PC-9 (cell line): Measurements from ENCODE around the gene HOXD4. TPM values are rescaled to one million over a fixed set of nuclear protein-coding genes. Genes with fewer than 3 reads are reported as not detected.

Source experiments
- BruUV-seq: library from RNA; stranded (reverse); fragments of 400-500 nt; replicated peaks from 2 replicates; lab custom pipeline; 2021; lab: Mats Ljungman, UMichigan
- CTCF ChIA-PET: fragments of 300-600 bp; sonication (Branson Sonifier 250); formaldehyde crosslinking; loops from one replicate; lab custom pipeline; 2022; ENCODE audit warnings: antibody characterized with exemption; lab: Charles Lee
- POLR2A ChIA-PET: fragments of 300-600 bp; sonication (Branson Sonifier 250); formaldehyde crosslinking; loops from one replicate; lab custom pipeline; 2022; ENCODE audit warnings: antibody characterized with exemption; ENCODE audit not compliant: unreplicated experiment; lab: Charles Lee
- DNase-seq, 2 experiments: peaks; one replicate each; pipeline versions ENCODE4 v3.0.0 to v3.0.0-alpha.2; 2015 to 2022; ENCODE audit warnings: mixed read lengths in 1 of 2
- H2AFZ ChIP-seq: fragments of 200-600 bp; sonication (generic); 2 replicates; pipeline ENCODE4 v1.8.1; 2017; ENCODE audit warnings: antibody characterized with exemption
- H3F3A ChIP-seq: fragments of 200-600 bp; sonication (generic); 2 replicates; pipeline ENCODE4 v1.8.1; 2017; ENCODE audit warnings: antibody characterized with exemption, mild to moderate bottlenecking, low read depth; ENCODE audit not compliant: insufficient read depth
- H3K27ac ChIP-seq: fragments of 200-600 bp; sonication (generic); 2 replicates; pipeline ENCODE4 v1.6.1; 2016; ENCODE audit warnings: mixed run types
- H3K27me3 ChIP-seq: fragments of 200-600 bp; sonication (generic); 2 replicates; pipeline ENCODE4 v1.6.1; 2016; ENCODE audit warnings: low read depth, mixed run types; ENCODE audit not compliant: insufficient read depth
- H3K36me3 ChIP-seq: fragments of 200-600 bp; sonication (generic); 2 replicates; pipeline ENCODE4 v1.6.1; 2016; ENCODE audit warnings: low read depth, mixed run types
- H3K4me1 ChIP-seq: fragments of 200-600 bp; sonication (generic); replicated peaks from 2 replicates; pipeline ENCODE4 v1.6.1; 2016; ENCODE audit warnings: mixed run types; ENCODE audit not compliant: insufficient read depth
- H3K4me2 ChIP-seq: fragments of 200-600 bp; sonication (generic); 2 replicates; pipeline ENCODE4 v1.6.1; 2017; ENCODE audit warnings: mixed run types
- H3K4me3 ChIP-seq: fragments of 200-600 bp; sonication (generic); 2 replicates; pipeline ENCODE4 v1.6.1; 2016; ENCODE audit warnings: mixed run types
- H3K79me2 ChIP-seq: fragments of 200-600 bp; sonication (generic); 2 replicates; pipeline ENCODE4 v1.6.1; 2017; ENCODE audit warnings: low read depth, mixed run types
- H3K9me2 ChIP-seq: fragments of 200-600 bp; sonication (generic); 2 replicates; pipeline ENCODE4 v1.8.1; 2017; ENCODE audit warnings: mild to moderate bottlenecking; ENCODE audit not compliant: insufficient read depth
- H3K9me3 ChIP-seq: fragments of 200-600 bp; sonication (generic); 2 replicates; pipeline ENCODE4 v1.8.1; 2016; ENCODE audit warnings: low read depth; ENCODE audit not compliant: insufficient read depth
- H4K20me1 ChIP-seq: fragments of 200-600 bp; sonication (generic); 2 replicates; pipeline ENCODE4 v1.8.1; 2017; ENCODE audit not compliant: insufficient read depth
- EZH2 ChIP-seq: fragments of 200-600 bp; sonication (generic); IDR thresholded peaks from 2 replicates; pipeline ENCODE4 v1.8.0; 2017; ENCODE audit warnings: antibody characterized with exemption, low read depth
- intact Hi-C: fragments of 100-400 bp; cut with micrococcal nuclease; formaldehyde crosslinking; loops from one replicate; pipeline ENCODE4 v1.10.0; 2022; ENCODE audit not compliant: unreplicated experiment
- total RNA-seq: library from RNA; stranded (reverse); gene quantifications from 2 replicates; pipeline ENCODE4 v1.2.3, GENCODE V29; 2021
- TF ChIP-seq, protein P1 (sequence below): fragments of 200-600 bp; sonication (generic); conservative IDR thresholded peaks from 2 replicates; pipeline ENCODE4 v1.6.1; 2017; ENCODE audit warnings: mixed run types, antibody characterized with exemption, mild to moderate bottlenecking, moderate library complexity

The HOXD4 gene
- total RNA-seq, 1 experiment from 2014 or later = not detected

DNA sequence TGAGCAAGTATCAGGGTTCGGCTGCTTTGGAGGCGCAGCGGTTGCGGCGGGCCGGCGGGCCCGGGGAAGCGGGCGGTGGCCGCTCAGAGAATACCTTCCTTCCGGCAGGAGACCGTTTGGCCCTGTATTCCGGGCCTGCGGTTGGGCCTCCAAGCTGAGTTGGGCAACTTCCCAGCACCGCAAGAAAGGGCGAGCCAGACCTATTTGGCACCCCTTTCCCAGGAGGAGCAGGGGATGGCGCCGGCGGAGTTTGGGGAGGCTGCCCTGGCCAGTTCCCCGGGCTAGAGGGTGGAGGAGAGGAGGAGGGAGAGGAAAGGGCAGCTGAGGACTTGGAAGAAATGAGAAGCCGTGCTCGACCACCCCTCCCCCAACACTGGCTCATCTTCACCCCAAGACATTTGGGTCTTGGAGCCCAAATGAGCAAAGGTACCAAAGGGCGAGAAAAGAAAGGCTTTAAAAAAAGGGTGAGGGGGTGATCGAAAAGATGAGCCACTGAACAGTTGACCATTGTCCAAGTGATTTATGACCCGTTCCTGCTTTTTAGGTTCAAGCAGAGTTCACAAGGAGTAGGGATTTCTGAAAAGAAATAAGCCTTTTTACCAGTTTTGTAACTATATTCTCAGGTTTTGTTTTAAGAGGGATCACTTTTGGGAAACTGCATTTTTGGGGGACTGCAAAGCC is 14.2 kb downstream of the HOXD4 start:
- intact Hi-C loops = no loop called here
- no peaks in the 10 kb centered on the region for H3K9me3 ChIP-seq
- H3K79me2 ChIP-seq = no peaks in the 10 kb centered on the region
- ChIA-PET POLR2A (no interaction called here), CTCF (interaction anchor here (0.5 kb wide), 1 partner anchor 268 kb away, joined by 5 read pairs; no protein-coding TSS in a partner anchor)
- H3K27ac ChIP-seq = no peak overlapping the region
- no peaks in the 10 kb centered on the region for H3K9me2 ChIP-seq
- H3F3A ChIP-seq = no peaks in the 10 kb centered on the region
- no peaks in the 10 kb centered on the region for H4K20me1 ChIP-seq
- H3K4me1 ChIP-seq = no peaks in the 10 kb centered on the region
- no peak overlapping the region for H2AFZ ChIP-seq
- H3K4me3 ChIP-seq = no peak overlapping the region
- H3K4me2 ChIP-seq = no peak overlapping the region
- peaks cover 69% of the 10 kb centered on the region for H3K27me3 ChIP-seq
- DNase-seq = no peak
- no peaks in the 10 kb centered on the region for H3K36me3 ChIP-seq
- BruUV-seq = no TSS peak
- TF ChIP-seq, protein P1, sequence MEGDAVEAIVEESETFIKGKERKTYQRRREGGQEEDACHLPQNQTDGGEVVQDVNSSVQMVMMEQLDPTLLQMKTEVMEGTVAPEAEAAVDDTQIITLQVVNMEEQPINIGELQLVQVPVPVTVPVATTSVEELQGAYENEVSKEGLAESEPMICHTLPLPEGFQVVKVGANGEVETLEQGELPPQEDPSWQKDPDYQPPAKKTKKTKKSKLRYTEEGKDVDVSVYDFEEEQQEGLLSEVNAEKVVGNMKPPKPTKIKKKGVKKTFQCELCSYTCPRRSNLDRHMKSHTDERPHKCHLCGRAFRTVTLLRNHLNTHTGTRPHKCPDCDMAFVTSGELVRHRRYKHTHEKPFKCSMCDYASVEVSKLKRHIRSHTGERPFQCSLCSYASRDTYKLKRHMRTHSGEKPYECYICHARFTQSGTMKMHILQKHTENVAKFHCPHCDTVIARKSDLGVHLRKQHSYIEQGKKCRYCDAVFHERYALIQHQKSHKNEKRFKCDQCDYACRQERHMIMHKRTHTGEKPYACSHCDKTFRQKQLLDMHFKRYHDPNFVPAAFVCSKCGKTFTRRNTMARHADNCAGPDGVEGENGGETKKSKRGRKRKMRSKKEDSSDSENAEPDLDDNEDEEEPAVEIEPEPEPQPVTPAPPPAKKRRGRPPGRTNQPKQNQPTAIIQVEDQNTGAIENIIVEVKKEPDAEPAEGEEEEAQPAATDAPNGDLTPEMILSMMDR = no peak
- TF ChIP-seq EZH2 = no peak

DNA sequence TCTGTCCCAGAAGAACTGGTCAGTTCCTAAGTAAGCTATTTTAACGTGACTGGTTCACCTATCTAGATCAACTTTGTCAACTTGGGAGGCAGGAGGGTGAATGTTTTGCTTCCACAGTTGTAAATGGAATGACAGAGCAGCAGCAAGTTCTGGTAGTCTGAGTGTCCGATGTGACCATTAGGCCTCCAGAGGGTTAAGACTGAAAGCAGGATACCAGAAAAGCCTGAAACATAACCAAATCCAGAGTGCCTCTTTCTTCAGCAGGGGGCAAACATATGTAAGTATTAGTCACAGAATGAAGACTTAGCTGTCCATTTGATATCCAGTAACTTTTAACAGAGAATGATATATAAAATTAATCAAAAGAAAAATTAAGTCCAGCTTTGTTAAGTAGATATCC is 14.9 kb downstream of the HOXD4 start:
- BruUV-seq = no TSS peak
- intact Hi-C loops = no loop called here
- Histone ChIP-seq H3F3A (no peaks in the 10 kb centered on the region), H3K4me2 (no peak overlapping the region), H3K4me1 (no peaks in the 10 kb centered on the region), H2AFZ (no peak overlapping the region), H4K20me1 (no peaks in the 10 kb centered on the region), H3K9me2 (no peaks in the 10 kb centered on the region), H3K27me3 (peaks cover 61% of the 10 kb centered on the region), H3K79me2 (no peaks in the 10 kb centered on the region), H3K27ac (no peak overlapping the region), H3K9me3 (no peaks in the 10 kb centered on the region), H3K36me3 (no peaks in the 10 kb centered on the region), H3K4me3 (no peak overlapping the region)
- no peak for TF ChIP-seq EZH2
- TF ChIP-seq, protein P1 = no peak
- DNase-seq = no peak
- ChIA-PET CTCF (interaction anchor here (0.5 kb wide), 1 partner anchor 267 kb away, joined by 5 read pairs; no protein-coding TSS in a partner anchor), POLR2A (no interaction called here)

DNA sequence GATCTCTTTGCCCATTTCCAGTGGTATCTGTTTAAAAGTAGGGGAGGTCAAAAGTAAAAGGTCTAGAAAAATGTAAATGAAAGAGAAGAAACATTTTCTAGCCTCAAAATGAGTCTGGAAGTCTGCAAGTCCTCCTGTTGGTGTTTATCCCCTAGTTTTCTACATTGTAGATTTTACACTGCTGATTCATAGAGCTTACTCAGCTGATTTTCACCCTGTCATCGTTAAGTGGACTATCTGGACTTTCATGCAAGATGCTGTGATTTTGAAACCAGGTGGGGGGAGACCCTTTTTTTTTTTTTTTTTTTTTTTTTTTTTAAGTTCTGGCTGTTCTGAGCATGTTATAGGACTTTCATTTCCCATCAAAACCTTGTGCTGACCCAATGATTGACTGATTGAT is 16.0 kb downstream of the HOXD4 start:
- no TSS peak for BruUV-seq
- TF ChIP-seq, protein P1 = no peak
- TF ChIP-seq EZH2 = no peak
- Histone ChIP-seq H3F3A (no peaks in the 10 kb centered on the region), H3K79me2 (no peaks in the 10 kb centered on the region), H3K36me3 (no peaks in the 10 kb centered on the region), H4K20me1 (no peaks in the 10 kb centered on the region), H3K4me3 (no peak overlapping the region), H2AFZ (no peak overlapping the region), H3K27me3 (peaks cover 50% of the 10 kb centered on the region), H3K9me2 (no peaks in the 10 kb centered on the region), H3K9me3 (no peaks in the 10 kb centered on the region), H3K27ac (no peak overlapping the region), H3K4me1 (no peaks in the 10 kb centered on the region), H3K4me2 (no peak overlapping the region)
- intact Hi-C loops = no loop called here
- POLR2A ChIA-PET = no interaction called here
- CTCF ChIA-PET = interaction anchor here (0.7 kb wide), 1 partner anchor 53 kb away, joined by 10 read pairs; no protein-coding TSS in a partner anchor
- no peak for DNase-seq
